Immature natural killer cell (primary cell): ENCODE results near the gene SMCO2. TPM values are rescaled to one million over a fixed set of nuclear protein-coding genes. Genes with fewer than 3 reads are reported as not detected.

Source experiments
- DNase-seq, 3 donors: peaks; one replicate each; pipeline ENCODE4 v3.0.0; 2022; ENCODE audit warnings: mixed read lengths in 1 of 3
- H3K27ac Mint-ChIP-seq, 6 donors: one replicate each; pipeline ENCODE4 v1.8.0; 2020; ENCODE audit warnings: mixed read lengths in 6 of 6, mild to moderate bottlenecking in 5 of 6, inconsistent platforms in 4 of 6, moderate library complexity in 3 of 6
- H3K27me3 Mint-ChIP-seq, 3 donors: one replicate each; pipeline ENCODE4 v1.8.0; 2020 to 2021; ENCODE audit warnings: low read depth in 3 of 3, mild to moderate bottlenecking in 3 of 3, mixed read lengths in 3 of 3, moderate library complexity in 3 of 3, inconsistent platforms in 1 of 3
- H3K36me3 Mint-ChIP-seq, 3 donors: one replicate each; pipeline ENCODE4 v1.8.0; 2020; ENCODE audit warnings: mixed read lengths in 3 of 3, inconsistent platforms in 2 of 3, mild to moderate bottlenecking in 2 of 3
- H3K4me1 Mint-ChIP-seq, 2 donors: one replicate each; pipeline ENCODE4 v1.8.0; 2020; ENCODE audit warnings: inconsistent platforms in 2 of 2, mild to moderate bottlenecking in 2 of 2, mixed read lengths in 2 of 2, moderate library complexity in 1 of 2
- H3K4me3 Mint-ChIP-seq, 5 donors: one replicate each; pipeline ENCODE4 v1.8.0; 2020; ENCODE audit warnings: mild to moderate bottlenecking in 5 of 5, mixed read lengths in 5 of 5, inconsistent platforms in 3 of 5, moderate library complexity in 3 of 5
- H3K9me3 Mint-ChIP-seq, 6 donors: one replicate each; pipeline ENCODE4 v1.8.0; 2020; ENCODE audit warnings: mild to moderate bottlenecking in 6 of 6, mixed read lengths in 6 of 6, inconsistent platforms in 4 of 6, moderate library complexity in 3 of 6
- polyA plus RNA-seq, 3 donors: library from polyadenylated mRNA; unstranded; fragments of 300-500 nt; fragmentation: Illumina TruSeq; gene quantifications; one replicate each; pipeline ENCODE4 v1.2.3, GENCODE V29; 2021

The SMCO2 gene
- polyA plus RNA-seq, 3 donors from 2014 or later, result not detected

DNA sequence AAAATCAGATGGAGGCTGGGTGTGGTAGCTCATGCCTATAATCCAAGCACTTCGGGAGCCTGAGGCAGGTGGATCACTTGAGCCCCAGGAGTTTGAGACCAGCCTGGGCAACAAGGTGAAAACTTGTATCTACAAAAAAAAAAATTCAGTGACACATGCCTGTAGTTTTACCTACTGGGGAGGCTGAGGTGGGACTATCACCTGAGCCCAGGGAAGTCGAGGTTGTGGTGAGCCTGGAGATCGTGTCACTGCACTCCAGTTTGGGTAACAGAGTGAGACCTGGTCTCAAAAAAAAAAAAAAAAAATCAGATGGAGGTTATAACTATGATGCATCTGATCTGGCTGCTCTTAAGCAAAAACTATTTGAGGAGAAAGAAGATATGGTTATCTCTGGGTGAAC, 50.9 kb downstream of the SMCO2 start:
- no peak for DNase-seq

DNA sequence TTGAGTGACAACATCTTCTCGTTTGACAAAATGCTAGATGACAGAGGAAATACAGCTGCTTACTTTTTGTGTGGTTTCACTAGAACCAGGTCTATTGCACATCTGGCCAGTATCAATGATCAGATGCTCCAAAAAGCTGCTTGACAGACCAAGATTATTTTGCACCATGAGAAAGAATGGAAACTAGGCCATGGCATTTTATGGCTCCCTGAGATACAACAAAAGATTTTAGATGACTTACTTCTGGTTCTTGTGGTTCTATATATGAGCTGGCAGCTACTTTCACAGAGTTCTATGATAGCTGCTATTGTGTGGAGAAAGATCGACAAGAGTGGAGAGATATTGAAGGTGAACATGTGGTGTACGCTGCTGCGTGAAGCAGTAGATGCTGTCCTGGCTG, 51.6 kb downstream of the SMCO2 start:
- Mint-ChIP-seq H3K27me3 (peaks cover 0 to 7% (median 0%) of the 10 kb centered on the region in 3 donors), H3K9me3 (peaks cover 0 to 2% (median 0%) of the 10 kb centered on the region in 6 donors)

More for the DNA sequence above, 50.9 kb downstream of the SMCO2 start:
- peaks cover 0 to 7% (median 0%) of the 10 kb centered on the region in 3 donors for H3K27me3 Mint-ChIP-seq
- no peaks in the 10 kb centered on the region for H3K36me3 Mint-ChIP-seq
- no peak overlapping the region for H3K27ac Mint-ChIP-seq
- H3K9me3 Mint-ChIP-seq, result peaks cover 0 to 2% (median 0%) of the 10 kb centered on the region in 6 donors
- no peak overlapping the region for H3K4me3 Mint-ChIP-seq
- no peaks in the 10 kb centered on the region for H3K4me1 Mint-ChIP-seq

DNA sequence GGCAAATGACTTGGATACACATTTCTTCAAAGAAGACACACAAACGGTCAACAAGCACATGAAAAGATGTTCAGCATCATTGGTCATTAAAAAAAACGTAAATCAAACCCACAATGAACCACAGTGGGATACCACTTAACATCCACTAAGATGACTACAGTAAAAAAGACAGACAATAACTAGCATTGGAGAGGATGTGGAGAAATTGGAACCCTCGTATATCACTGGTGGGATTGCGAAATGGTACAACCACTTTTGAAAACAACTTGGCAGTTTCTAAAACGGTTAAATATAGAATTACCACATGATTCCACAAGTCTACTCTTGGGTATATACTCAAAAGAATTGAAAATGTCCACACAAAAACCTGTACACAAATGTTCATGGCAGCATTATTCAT, 52.2 kb downstream of the SMCO2 start:
- Mint-ChIP-seq H3K9me3 (peaks cover 0 to 2% (median 0%) of the 10 kb centered on the region in 6 donors), H3K4me3 (no peak overlapping the region), H3K36me3 (no peaks in the 10 kb centered on the region), H3K4me1 (no peaks in the 10 kb centered on the region), H3K27ac (no peak overlapping the region), H3K27me3 (peaks cover 0 to 7% (median 0%) of the 10 kb centered on the region in 3 donors)
- DNase-seq, result no peak

More for the DNA sequence above, 51.6 kb downstream of the SMCO2 start:
- no peak overlapping the region for H3K27ac Mint-ChIP-seq
- no peaks in the 10 kb centered on the region for H3K36me3 Mint-ChIP-seq
- no peak overlapping the region for H3K4me3 Mint-ChIP-seq
- no peaks in the 10 kb centered on the region for H3K4me1 Mint-ChIP-seq
- DNase-seq, result no peak

DNA sequence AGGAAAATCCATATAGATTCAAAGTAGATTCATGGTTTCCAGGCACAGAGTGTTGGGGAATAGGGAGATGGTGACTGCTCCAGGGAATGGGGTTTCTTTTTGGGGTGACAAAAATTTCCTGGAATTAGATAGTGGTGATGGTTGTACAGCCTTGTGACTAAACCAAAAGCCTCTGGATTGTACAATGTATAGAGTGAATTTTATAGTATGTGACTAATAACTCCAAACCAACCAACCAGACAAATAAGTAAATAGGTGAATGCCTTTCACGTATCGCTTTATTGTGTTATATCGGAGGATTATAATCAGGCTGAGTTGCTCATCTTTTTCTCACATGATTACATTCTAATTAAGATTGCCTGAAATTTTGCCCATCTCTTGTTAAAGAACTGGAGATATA, 52.8 kb downstream of the SMCO2 start:
- H3K4me3 Mint-ChIP-seq, result no peak overlapping the region
- no peaks in the 10 kb centered on the region for H3K4me1 Mint-ChIP-seq
- no peak overlapping the region for H3K27ac Mint-ChIP-seq
- peaks cover 0 to 2% (median 0%) of the 10 kb centered on the region in 6 donors for H3K9me3 Mint-ChIP-seq
- no peaks in the 10 kb centered on the region for H3K36me3 Mint-ChIP-seq
- no peak for DNase-seq
- peaks cover 0 to 7% (median 2%) of the 10 kb centered on the region in 3 donors for H3K27me3 Mint-ChIP-seq

DNA sequence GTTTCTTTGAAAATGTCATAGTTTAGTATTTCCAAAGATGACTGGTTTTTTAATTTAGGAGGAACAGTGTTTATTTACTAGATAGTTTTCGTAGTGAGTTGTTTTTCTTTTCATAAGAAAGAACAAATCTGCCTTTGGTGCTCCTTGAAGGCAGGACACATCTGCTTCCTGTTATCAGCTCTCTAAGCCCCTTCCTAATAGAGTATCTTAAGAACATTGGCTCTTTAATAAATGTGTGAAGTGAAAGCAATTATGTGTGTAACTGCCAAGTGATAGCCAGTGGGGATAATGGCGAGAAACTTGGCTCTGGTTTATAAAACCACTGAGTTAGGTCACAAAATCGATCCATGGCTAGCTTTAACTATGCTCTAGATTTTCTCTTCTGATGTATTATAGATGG, 54.0 kb downstream of the SMCO2 start:
- peaks cover 0 to 2% (median 0%) of the 10 kb centered on the region in 6 donors for H3K9me3 Mint-ChIP-seq
- no peaks in the 10 kb centered on the region for H3K36me3 Mint-ChIP-seq
- no peak overlapping the region for H3K4me3 Mint-ChIP-seq
- no peak overlapping the region for H3K27ac Mint-ChIP-seq
- H3K27me3 Mint-ChIP-seq, result peaks cover 0 to 4% (median 3%) of the 10 kb centered on the region in 3 donors
- no peaks in the 10 kb centered on the region for H3K4me1 Mint-ChIP-seq
- DNase-seq, result no peak

DNA sequence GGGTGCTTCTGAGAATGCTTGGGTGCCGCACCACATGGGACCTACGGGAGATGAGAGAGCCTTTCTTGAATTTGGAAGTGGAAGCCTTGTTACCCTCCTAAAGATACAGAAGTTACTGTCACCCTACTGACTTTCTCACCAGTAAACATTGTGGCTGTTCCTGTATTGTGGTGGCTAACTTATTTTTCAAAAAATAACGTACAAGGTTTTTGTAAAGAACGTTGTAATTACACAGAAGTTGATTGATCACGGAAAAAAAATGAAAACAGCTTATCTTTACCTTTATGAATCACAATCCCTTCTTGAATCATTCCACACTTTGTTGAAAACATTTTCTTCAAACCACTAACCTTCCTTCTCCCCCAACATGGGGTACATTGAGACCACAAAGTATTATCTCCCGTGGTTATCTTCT, 55.5 kb downstream of the SMCO2 start:
- Mint-ChIP-seq H3K27me3 (peaks cover 0 to 4% (median 3%) of the 10 kb centered on the region in 3 donors), H3K9me3 (peaks cover 0 to 2% (median 0%) of the 10 kb centered on the region in 6 donors), H3K4me3 (no peak overlapping the region), H3K4me1 (no peaks in the 10 kb centered on the region), H3K27ac (no peak overlapping the region), H3K36me3 (no peaks in the 10 kb centered on the region)
- DNase-seq, result no peak

DNA sequence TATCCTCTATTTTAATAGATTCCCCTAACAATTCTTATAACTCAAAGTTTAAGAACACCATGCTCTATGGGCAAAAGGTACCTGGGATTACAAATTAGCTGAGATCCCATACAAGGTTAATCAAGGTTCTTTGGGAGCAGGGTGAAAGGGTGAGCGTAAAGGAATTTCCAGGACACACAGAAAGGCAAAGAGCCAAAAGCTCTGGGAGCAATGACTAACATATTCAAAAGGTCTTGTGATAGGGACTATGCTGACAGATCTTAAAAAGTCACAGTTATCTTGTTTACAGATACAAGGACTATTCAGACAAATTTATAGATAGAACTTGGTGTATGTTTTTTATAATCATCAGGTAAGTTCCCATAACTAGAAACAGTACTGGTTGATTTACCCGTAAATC, 58.0 kb downstream of the SMCO2 start:
- H3K27me3 Mint-ChIP-seq, result peaks cover 2 to 5% (median 4%) of the 10 kb centered on the region in 3 donors
- no peak overlapping the region for H3K27ac Mint-ChIP-seq
- H3K36me3 Mint-ChIP-seq, result no peaks in the 10 kb centered on the region
- DNase-seq, result no peak
- H3K4me3 Mint-ChIP-seq, result no peak overlapping the region
- no peaks in the 10 kb centered on the region for H3K4me1 Mint-ChIP-seq
- peaks cover 0 to 2% (median 0%) of the 10 kb centered on the region in 6 donors for H3K9me3 Mint-ChIP-seq

DNA sequence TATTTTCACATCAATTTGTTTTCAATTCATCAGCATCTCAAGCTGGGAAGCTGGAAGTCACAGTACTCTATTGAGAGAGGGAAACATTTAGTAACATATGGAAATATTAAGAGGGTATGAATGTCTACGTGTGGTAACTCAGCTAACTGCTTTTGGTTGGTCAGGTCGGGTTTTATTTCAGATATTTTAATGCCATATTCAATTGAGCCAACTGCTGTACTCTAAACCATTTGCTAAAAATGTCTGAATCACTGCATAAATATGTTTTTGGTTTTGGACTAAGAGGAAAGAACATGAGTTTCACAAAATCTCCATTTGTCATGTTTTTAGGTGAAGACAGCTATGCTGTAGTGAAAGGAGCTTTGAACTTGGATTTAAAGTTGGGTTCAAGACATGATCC, 58.6 kb downstream of the SMCO2 start:
- Mint-ChIP-seq H3K4me3 (no peak overlapping the region), H3K36me3 (no peaks in the 10 kb centered on the region), H3K9me3 (peaks cover 0 to 2% (median 0%) of the 10 kb centered on the region in 6 donors), H3K27ac (no peak overlapping the region), H3K4me1 (no peaks in the 10 kb centered on the region), H3K27me3 (peaks cover 2 to 5% (median 4%) of the 10 kb centered on the region in 3 donors)
- DNase-seq, result no peak

DNA sequence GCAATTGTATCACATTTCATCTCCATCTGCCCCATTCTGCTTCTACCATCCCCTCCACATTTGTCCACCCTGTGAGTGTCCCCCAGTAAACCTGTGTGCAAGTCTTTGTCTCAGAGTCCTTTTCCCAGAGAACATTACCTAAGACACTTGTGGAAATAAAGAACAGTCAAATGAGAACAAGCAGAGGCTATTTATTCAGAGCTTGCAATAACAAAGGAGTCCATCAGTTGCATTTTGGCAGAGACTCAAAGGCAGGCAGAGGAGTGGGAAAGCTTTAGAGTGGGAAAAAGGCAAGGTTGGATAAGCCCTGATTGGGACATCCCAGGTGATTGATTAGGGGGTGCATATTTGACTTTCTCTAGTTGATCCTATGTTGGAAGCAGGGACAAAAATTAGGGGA, 59.2 kb downstream of the SMCO2 start:
- Mint-ChIP-seq H3K36me3 (no peaks in the 10 kb centered on the region), H3K27ac (no peak overlapping the region), H3K4me1 (no peaks in the 10 kb centered on the region), H3K27me3 (peaks cover 2 to 5% (median 4%) of the 10 kb centered on the region in 3 donors), H3K4me3 (no peak overlapping the region), H3K9me3 (peaks cover 0 to 2% (median 0%) of the 10 kb centered on the region in 6 donors)
- DNase-seq, result no peak

DNA sequence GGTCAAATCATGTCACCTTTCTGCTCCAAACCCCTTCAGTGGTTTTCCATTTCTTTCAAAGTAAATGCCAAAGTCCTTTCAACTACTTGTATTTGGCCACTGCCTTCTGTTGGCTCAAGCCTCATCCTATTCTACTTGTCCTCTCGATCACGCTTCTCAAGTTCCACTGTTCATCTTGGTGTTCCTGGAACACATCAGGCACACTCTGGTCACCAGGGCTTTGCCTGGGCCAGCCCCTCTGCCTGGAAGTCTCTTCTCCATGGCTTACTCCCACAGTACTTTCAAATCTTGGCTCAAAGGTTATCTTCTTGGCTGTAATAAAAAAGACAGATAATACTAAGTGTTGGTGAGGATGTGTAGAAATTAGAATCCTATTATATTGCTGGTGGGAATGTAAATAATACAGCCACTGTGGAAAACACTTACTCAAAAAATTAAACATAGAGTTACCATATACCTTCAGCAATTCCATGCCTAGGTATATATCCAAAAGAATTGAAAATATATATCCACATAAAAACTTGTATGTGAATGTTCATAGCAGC, 60.2 kb downstream of the SMCO2 start:
- Mint-ChIP-seq H3K36me3 (no peaks in the 10 kb centered on the region), H3K27me3 (peaks cover 2 to 5% (median 4%) of the 10 kb centered on the region in 3 donors), H3K9me3 (peaks cover 0 to 2% (median 0%) of the 10 kb centered on the region in 6 donors), H3K4me3 (no peak overlapping the region), H3K27ac (no peak overlapping the region), H3K4me1 (no peaks in the 10 kb centered on the region)
- no peak for DNase-seq

DNA sequence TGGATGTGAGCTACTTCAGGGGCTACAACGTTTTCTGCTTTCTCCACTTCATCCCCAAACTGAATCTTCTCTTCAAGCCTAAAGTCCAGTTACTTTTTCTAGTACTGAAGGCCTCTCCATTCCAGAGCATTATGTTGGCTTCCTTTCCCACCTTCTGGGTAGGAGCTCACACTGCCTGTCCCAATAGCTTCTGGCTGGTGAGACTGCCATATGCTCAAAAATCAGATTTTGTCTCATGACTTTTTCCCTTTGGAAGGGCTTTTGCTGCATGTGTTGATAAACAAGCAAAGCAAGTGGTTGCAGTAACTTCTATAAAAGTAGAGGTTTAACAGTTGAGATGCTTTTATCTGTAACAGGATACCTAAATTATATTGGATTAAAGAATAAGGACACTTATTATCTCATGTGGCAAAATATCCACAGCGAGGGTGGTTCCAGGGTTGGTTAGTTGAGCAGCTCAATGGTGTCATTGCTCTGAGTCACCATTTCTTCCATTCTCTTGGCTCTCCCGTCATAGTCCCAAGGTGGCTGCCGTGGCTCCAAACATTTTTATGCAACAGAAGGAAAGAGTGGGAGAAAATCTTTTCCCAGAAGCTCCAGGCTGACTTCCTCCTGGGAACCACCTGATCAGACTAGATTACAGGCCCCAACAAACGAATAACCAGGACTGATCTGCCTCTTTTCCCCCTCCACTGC, 62.3 kb downstream of the SMCO2 start:
- Mint-ChIP-seq H3K36me3 (no peaks in the 10 kb centered on the region), H3K27ac (no peak overlapping the region), H3K4me1 (no peaks in the 10 kb centered on the region), H3K4me3 (no peak overlapping the region), H3K9me3 (no peaks in the 10 kb centered on the region), H3K27me3 (peaks cover 2 to 8% (median 4%) of the 10 kb centered on the region in 3 donors)
- DNase-seq, result no peak

DNA sequence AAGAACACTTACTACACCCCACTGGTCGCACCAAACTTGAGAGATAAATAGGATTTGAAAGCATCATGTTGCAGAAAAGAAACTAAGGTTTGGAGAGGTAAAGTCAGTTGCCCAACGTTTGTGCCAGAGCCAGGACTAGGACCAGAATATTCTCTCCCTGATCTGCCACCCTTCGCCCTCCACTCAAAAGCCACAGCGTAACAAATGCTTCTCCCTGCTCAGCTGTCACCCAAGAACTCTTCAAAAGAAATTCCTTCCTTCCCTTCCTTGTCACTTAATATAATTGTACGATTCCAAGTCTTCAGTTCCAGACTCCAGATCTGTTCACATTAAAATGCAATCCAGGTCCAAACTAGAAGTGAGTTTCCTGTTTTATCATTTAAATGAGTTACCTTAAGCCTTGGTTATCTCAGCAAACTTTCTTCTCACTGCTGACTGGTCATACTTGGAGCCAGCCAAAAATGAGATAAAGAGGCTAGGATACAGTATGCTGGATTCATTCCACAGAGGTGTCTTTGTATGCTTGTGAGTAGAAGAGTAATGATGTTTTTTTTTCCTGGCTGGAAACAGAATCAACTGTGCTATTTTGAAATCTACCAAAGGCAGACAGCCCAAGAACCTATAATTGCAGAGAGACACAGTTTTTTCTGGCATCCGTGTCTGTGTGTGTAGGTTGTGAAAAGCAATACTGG, 64.6 kb downstream of the SMCO2 start:
- Mint-ChIP-seq H3K9me3 (no peaks in the 10 kb centered on the region), H3K4me1 (no peaks in the 10 kb centered on the region), H3K27ac (no peak overlapping the region), H3K4me3 (no peak overlapping the region), H3K27me3 (peaks cover 2 to 8% (median 2%) of the 10 kb centered on the region in 3 donors), H3K36me3 (no peaks in the 10 kb centered on the region)
- DNase-seq, result no peak

DNA sequence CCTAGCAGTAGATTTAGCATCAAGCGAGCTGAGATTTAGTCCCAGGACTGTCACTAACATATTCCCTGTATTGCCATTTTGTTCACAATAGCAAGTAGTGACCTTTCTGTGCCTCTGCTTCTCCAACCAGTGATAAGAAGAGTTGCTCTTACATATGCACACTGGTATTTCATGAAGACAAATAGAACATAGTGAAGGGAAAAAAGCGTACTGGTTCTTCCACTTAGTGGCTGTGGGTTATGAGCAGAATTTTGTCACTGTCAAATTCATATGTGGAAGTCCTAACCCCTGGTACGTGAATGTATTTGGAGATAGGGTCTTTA, 65.1 kb downstream of the SMCO2 start:
- no peaks in the 10 kb centered on the region for H3K4me1 Mint-ChIP-seq
- H3K9me3 Mint-ChIP-seq, result no peaks in the 10 kb centered on the region
- DNase-seq, result no peak
- H3K27ac Mint-ChIP-seq, result no peak overlapping the region
- H3K4me3 Mint-ChIP-seq, result no peak overlapping the region
- H3K27me3 Mint-ChIP-seq, result peaks cover 2 to 8% (median 2%) of the 10 kb centered on the region in 3 donors
- H3K36me3 Mint-ChIP-seq, result peaks cover 0 to 3% (median 0%) of the 10 kb centered on the region in 3 donors

DNA sequence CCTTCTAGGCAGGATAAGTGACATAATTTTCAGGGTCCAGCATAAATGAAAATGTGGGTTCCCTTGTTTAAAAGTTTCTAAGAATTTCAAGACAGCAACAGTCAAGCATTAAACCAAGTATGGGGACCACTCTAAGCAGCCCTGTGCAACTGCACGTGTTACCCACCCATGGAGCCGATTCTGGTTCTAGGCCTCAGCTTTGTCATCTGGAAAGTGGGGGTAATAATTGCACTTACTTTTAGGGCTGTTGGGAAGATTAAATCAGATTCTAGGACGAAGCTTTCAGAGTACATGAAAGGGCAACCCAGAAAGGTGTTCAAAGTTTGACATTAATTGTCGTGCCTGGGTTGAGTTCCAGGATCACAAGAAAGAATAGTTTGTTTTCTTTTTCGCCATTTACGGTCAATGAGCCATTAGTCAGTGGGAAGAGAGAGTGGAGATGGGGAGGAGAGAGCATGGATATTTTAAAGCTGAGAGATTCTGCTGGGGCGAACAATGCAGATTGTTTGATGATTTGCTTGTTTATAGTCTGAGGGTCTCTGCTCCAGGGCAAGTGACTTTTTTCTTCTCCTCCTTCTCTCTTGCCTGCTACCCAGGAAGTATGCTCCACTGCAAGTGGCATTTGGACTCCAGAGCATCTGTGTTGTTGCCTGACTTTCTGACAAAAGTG, 66.8 kb downstream of the SMCO2 start:
- no peak for DNase-seq
- Mint-ChIP-seq H3K4me3 (no peak overlapping the region), H3K27me3 (peaks cover 2 to 9% (median 2%) of the 10 kb centered on the region in 3 donors), H3K9me3 (no peaks in the 10 kb centered on the region), H3K4me1 (no peaks in the 10 kb centered on the region), H3K27ac (no peak overlapping the region), H3K36me3 (peaks cover 0 to 3% (median 0%) of the 10 kb centered on the region in 3 donors)
